Adrenal gland (tissue), 12 donors: Measurements from ENCODE around the gene CGB3. TPM values are rescaled to one million over a fixed set of nuclear protein-coding genes. Genes with fewer than 3 reads are reported as not detected.

Experiments
- DNase-seq, 7 donors: peaks; one replicate each; pipeline ENCODE4 v3.0.0-alpha.2; 2019 to 2020
- H3K27ac ChIP-seq, 5 donors: fragments of 200-600 bp; sonication (generic) in 4 of 5; 1 replicate in 3 of 5; 2 replicates in 2 of 5; pipeline versions ENCODE4 v1.5.1 to v1.8.0; 2016 to 2020; ENCODE audit warnings: mild to moderate bottlenecking in 1 of 5
- H3K27me3 ChIP-seq: fragments of 200-600 bp; 2 replicates; pipeline ENCODE4 v1.8.0; 2021
- H3K36me3 ChIP-seq, 2 donors: fragments of 200-600 bp; replicated peaks in 1 of 2; 1 replicate in 1 of 2; 2 replicates in 1 of 2; pipeline versions ENCODE4 v1.5.1 to v1.8.0; 2018 to 2022
- H3K4me1 ChIP-seq, 2 donors: fragments of 200-600 bp; replicated peaks in 1 of 2; 1 replicate in 1 of 2; 2 replicates in 1 of 2; pipeline versions ENCODE4 v1.5.1 to v1.8.0; 2018 to 2021
- H3K4me3 ChIP-seq, 4 donors: fragments of 200-600 bp; sonication (generic) in 3 of 4; one replicate each; pipeline ENCODE4 v1.5.1; 2016 to 2018
- H3K9me3 ChIP-seq, 3 donors: fragments of 200-600 bp; sonication (generic) in 1 of 3; replicated peaks in 1 of 3; 1 replicate in 2 of 3; 2 replicates in 1 of 3; pipeline versions ENCODE4 v1.5.1 to v1.8.0; 2016 to 2021
- CTCF ChIP-seq, 6 experiments: fragments of 450-650 bp in 4 of 6; fragments of 200-600 bp in 2 of 6; sonication (generic) in 1 of 6; IDR thresholded peaks; 1 replicate in 5 of 6; 2 replicates in 1 of 6; pipeline versions ENCODE4 v1.5.1 to v1.8.0; 2016 to 2021; ENCODE audit warnings: antibody characterized with exemption in 6 of 6, mild to moderate bottlenecking in 2 of 6, moderate library complexity in 1 of 6
- POLR2A ChIP-seq, 2 donors: fragments of 450-650 bp; IDR thresholded peaks; one replicate each; pipeline ENCODE4 v1.6.1; 2017; ENCODE audit warnings: antibody characterized with exemption in 2 of 2, mild to moderate bottlenecking in 2 of 2, moderate library complexity in 1 of 2
- WGBS, 4 donors: extraction: QIAGEN DNeasy Blood & Tissue Kit in 2 of 4; methylation state at CpG; one replicate each; pipeline versions ENCODE4 v1.1.5 to v1.1.7; 2013 to 2017; 5-methylcytosine and 5-hydroxymethylcytosine counted together
- intact Hi-C, 2 donors: fragments of 100-400 bp; cut with DNase I; formaldehyde crosslinking; loops; one replicate each; pipeline versions ENCODE4 v1.14.1 to v1.15.0; 2022 to 2023
- polyA plus RNA-seq, 3 donors: library from polyadenylated mRNA; stranded (reverse); fragments of 200-250 nt in 2 of 3; fragments of 350-450 nt in 1 of 3; fragmentation: Illumina TruSeq in 1 of 3; extraction: RNeasy Lipid Tissue Mini Kit (QIAGEN cat#74804) in 1 of 3; gene quantifications; one replicate each; pipeline ENCODE4 v1.2.3, GENCODE V29; 2013 to 2014
- total RNA-seq, 9 donors: library from RNA; depleted of rRNA in 4 of 9; stranded (reverse); fragments of >200 nt in 4 of 9; fragments of 120-200 nt in 1 of 9; fragmentation: NEBNext Ultra II Directional in 1 of 9; extraction: Animal tissue kit (Norgen Biotek cat#: 25700) in 1 of 9; gene quantifications; one replicate each; pipeline versions ENCODE4 v1.1.0 to v1.2.4, GENCODE V29; 2013 to 2023
- donor health status: healthy with polysubstance abuse.
- donor health status: Bipolar disorder and iron deficiency.
- donor health status: DM: yes; HTN: yes; CAD: no.
- donor health status: DM: no; HTN: no; CAD: no.
- donor health status: DM: no; HTN: no; CAD: no.
- donor health status: DM: yes; HTN: yes; CAD: no.

CGB3 gene
- total and polyA plus RNA-seq, 12 donors = not detected

- H3K9me3 ChIP-seq = no peaks in the 10 kb centered on the region
Observed at GRCh38 chr19:49006905-49007304, 17.2 kb downstream of the CGB3 start.

GRCh38 chr19:49004964-49005614, 19.0 kb downstream of the CGB3 start:
- no peak overlapping the region for H3K4me3 ChIP-seq
- peaks cover 0 to 60% of the 10 kb centered on the region in 2 donors for H3K36me3 ChIP-seq
- no peak for DNase-seq
- TF ChIP-seq POLR2A (IDR thresholded peaks at IDR 0.05) = no peak
- TF ChIP-seq CTCF (IDR thresholded peaks at IDR 0.05) = no peak
- H3K4me1 ChIP-seq = no peaks in the 10 kb centered on the region
- intact Hi-C loops = no loop called here
- no peaks in the 10 kb centered on the region for H3K27me3 ChIP-seq
- 88 to 95% (median 89%) methylated on average over 5 to 7 of the region's 7 CpGs for WGBS, 4 donors
- no peak overlapping the region for H3K27ac ChIP-seq
- H3K9me3 ChIP-seq = no peaks in the 10 kb centered on the region

More at GRCh38 chr19:49006905-49007304, 17.2 kb downstream of the CGB3 start:
- intact Hi-C loops = no loop called here
- Histone ChIP-seq H3K27ac (no peak overlapping the region), H3K36me3 (peaks cover 0 to 72% of the 10 kb centered on the region in 2 donors), H3K4me3 (no peak overlapping the region), H3K4me1 (no peaks in the 10 kb centered on the region), H3K27me3 (no peaks in the 10 kb centered on the region)
- 93 to 98% (median 97%) methylated on average over 8 to 22 of the region's 22 CpGs for WGBS, 4 donors
- TF ChIP-seq CTCF (IDR thresholded peaks at IDR 0.05) = no peak
- no peak for DNase-seq

- DNase-seq = no peak
- Histone ChIP-seq H3K9me3 (no peaks in the 10 kb centered on the region), H3K27me3 (no peaks in the 10 kb centered on the region), H3K4me3 (no peak overlapping the region), H3K36me3 (peaks cover 0 to 51% of the 10 kb centered on the region in 2 donors), H3K4me1 (no peaks in the 10 kb centered on the region), H3K27ac (no peak overlapping the region)
- no peak for TF ChIP-seq CTCF (IDR thresholded peaks at IDR 0.05)
- TF ChIP-seq POLR2A (IDR thresholded peaks at IDR 0.05) = no peak
- intact Hi-C loops = no loop called here
- 96 to 99% (median 98%) methylated on average over 13 to 15 of the region's 15 CpGs for WGBS, 4 donors
Observed at GRCh38 chr19:49004133-49004532, 20.0 kb downstream of the CGB3 start.

- peaks cover 0 to 4% of the 10 kb centered on the region in 2 donors for H3K4me1 ChIP-seq
- no peaks in the 10 kb centered on the region for H3K27me3 ChIP-seq
- peaks cover 0 to 21% of the 10 kb centered on the region in 2 donors for H3K36me3 ChIP-seq
- no peak overlapping the region for H3K4me3 ChIP-seq
- WGBS, 4 donors = 55 to 84% (median 65%) methylated on average over 8 to 16 of the region's 16 CpGs
- DNase-seq = peak in 4 of 7 donors; percentile 58 to 72 (median 63)
- no peaks in the 10 kb centered on the region for H3K9me3 ChIP-seq
- TF ChIP-seq CTCF (IDR thresholded peaks at IDR 0.05) (peak; percentile 28 to 55 (median 48)), POLR2A (IDR thresholded peaks at IDR 0.05) (no peak)
- intact Hi-C loops = no loop called here
- H3K27ac ChIP-seq = no peak overlapping the region
Observed at GRCh38 chr19:48999481-49000325, 24.4 kb downstream of the CGB3 start.
